Measurements from ENCODE around the gene TOX3. TPM values are rescaled to one million over a fixed set of nuclear protein-coding genes. Genes with fewer than 3 reads are reported as not detected.

The TOX3 gene
- total RNA-seq, 1 donor from 2014 or later = not detected

- no peak for DNase-seq (ENCODE audit: low read depth in 2 of 2)
Measured at GRCh38 chr16:52538511-52538910, 8.4 kb downstream of the TOX3 start.

- DNase-seq (ENCODE audit: low read depth in 2 of 2) = no peak
Measured at GRCh38 chr16:52537516-52537915, 9.4 kb downstream of the TOX3 start.

- DNase-seq (ENCODE audit: low read depth in 2 of 2) = no peak
Measured at GRCh38 chr16:52535076-52535475, 11.9 kb downstream of the TOX3 start.

GRCh38 chr16:52533296-52533695 lies 13.6 kb downstream of the TOX3 start:
- DNase-seq (ENCODE audit: low read depth in 2 of 2) = no peak

GRCh38 chr16:52532384-52532783 lies 14.6 kb downstream of the TOX3 start:
- no peak for DNase-seq (ENCODE audit: low read depth in 2 of 2)

GRCh38 chr16:52529226-52529625 lies 17.7 kb downstream of the TOX3 start:
- DNase-seq (ENCODE audit: low read depth in 2 of 2) = no peak

- no peak for DNase-seq (ENCODE audit: low read depth in 2 of 2)
Measured at GRCh38 chr16:52528393-52529065, 18.4 kb downstream of the TOX3 start.

- DNase-seq (ENCODE audit: low read depth in 2 of 2) = no peak
Measured at GRCh38 chr16:52526830-52527229, 20.1 kb downstream of the TOX3 start.

- DNase-seq (ENCODE audit: low read depth in 2 of 2) = no peak
Measured at GRCh38 chr16:52526116-52526828, 20.7 kb downstream of the TOX3 start.

GRCh38 chr16:52521570-52521969 lies 25.4 kb downstream of the TOX3 start:
- no peak for DNase-seq (ENCODE audit: low read depth in 2 of 2)

- no peak for DNase-seq (ENCODE audit: low read depth in 2 of 2)
Measured at GRCh38 chr16:52518884-52519283, 28.1 kb downstream of the TOX3 start.

- no peak for DNase-seq (ENCODE audit: low read depth in 2 of 2)
Measured at GRCh38 chr16:52515068-52515671, 31.8 kb downstream of the TOX3 start.

GRCh38 chr16:52512297-52512987 lies 34.5 kb downstream of the TOX3 start:
- DNase-seq (ENCODE audit: low read depth in 2 of 2) = no peak

GRCh38 chr16:52501746-52502145 lies 45.2 kb downstream of the TOX3 start:
- no peak for DNase-seq (ENCODE audit: low read depth in 2 of 2)

GRCh38 chr16:52500963-52501362 lies 46.0 kb downstream of the TOX3 start:
- DNase-seq (ENCODE audit: low read depth in 2 of 2) = no peak

GRCh38 chr16:52499060-52499440 lies 47.9 kb downstream of the TOX3 start:
- no peak for DNase-seq (ENCODE audit: low read depth in 2 of 2)

GRCh38 chr16:52498328-52499059 lies 48.4 kb downstream of the TOX3 start:
- no peak for DNase-seq (ENCODE audit: low read depth in 2 of 2)

GRCh38 chr16:52497067-52497816 lies 49.7 kb downstream of the TOX3 start:
- no peak for DNase-seq (ENCODE audit: low read depth in 2 of 2)

GRCh38 chr16:52496051-52496876 lies 50.7 kb downstream of the TOX3 start:
- DNase-seq (ENCODE audit: low read depth in 2 of 2) = no peak

GRCh38 chr16:52494621-52495020 lies 52.3 kb downstream of the TOX3 start:
- no peak for DNase-seq (ENCODE audit: low read depth in 2 of 2)

Measured in dermis microvascular lymphatic vessel endothelial cell (primary cell).